IMR-90 (cell line): ENCODE data around the gene CHCHD4. TPM values are rescaled to one million over a fixed set of nuclear protein-coding genes. Genes with fewer than 3 reads are reported as not detected.

ENCODE experiments used
- ATAC-seq: fragments of 200-7000 bp; cut with Tn5 transposase; 2 replicates; pipeline ENCODE4 v1.9.1; 2020; ENCODE audit warnings: low read depth, mild to moderate bottlenecking, moderate library complexity
- BruUV-seq: library from RNA; stranded (reverse); fragments of 400-500 nt; replicated peaks from 2 replicates; lab custom pipeline; 2021; lab: Mats Ljungman, UMichigan
- CTCF ChIA-PET: fragments of 300-600 bp; formaldehyde crosslinking; extraction: SDS; loops from one replicate; lab custom pipeline; 2021; ENCODE audit warnings: antibody characterized with exemption; lab: Yijun Ruan, JAX
- POLR2A ChIA-PET: fragments of 300-600 bp; sonication (Branson Sonifier 250); formaldehyde crosslinking; loops from one replicate; lab custom pipeline; 2022; ENCODE audit warnings: antibody characterized with exemption; ENCODE audit not compliant: unreplicated experiment; lab: Charles Lee
- DNase-seq: peaks from one replicate; pipeline ENCODE4 v3.0.0; 2013
- H2AFZ ChIP-seq: replicated peaks from 2 replicates; pipeline ENCODE3; 2013; ENCODE audit warnings: low read length, mild to moderate bottlenecking; ENCODE audit not compliant: poor library complexity
- H2AK5ac ChIP-seq: 2 replicates; pipeline ENCODE4 v1.6.1; 2013; ENCODE audit warnings: low read depth, low read length, inconsistent platforms
- H2AK9ac ChIP-seq: replicated peaks from 2 replicates; pipeline ENCODE3; 2013; ENCODE audit warnings: mild to moderate bottlenecking, low read depth, low read length, moderate library complexity; ENCODE audit not compliant: poor library complexity
- H2BK120ac ChIP-seq: 2 replicates; pipeline ENCODE4 v1.6.1; 2013; ENCODE audit warnings: low read depth, low read length, inconsistent platforms
- H2BK15ac ChIP-seq: 3 replicates; pipeline ENCODE4 v1.6.1; 2013; ENCODE audit warnings: low read depth, low read length, inconsistent platforms
- H2BK20ac ChIP-seq: 2 replicates; pipeline ENCODE4 v1.6.1; 2013; ENCODE audit warnings: low read depth, mild to moderate bottlenecking, inconsistent platforms, low read length, moderate library complexity
- H2BK5ac ChIP-seq: 2 replicates; pipeline ENCODE4 v1.6.1; 2013; ENCODE audit warnings: mild to moderate bottlenecking, low read depth, low read length, inconsistent platforms; ENCODE audit not compliant: poor library complexity, severe bottlenecking
- H3K14ac ChIP-seq: replicated peaks from 2 replicates; pipeline ENCODE4 v1.6.1; 2013; ENCODE audit warnings: low read depth, low read length, inconsistent platforms
- H3K18ac ChIP-seq: 2 replicates; pipeline ENCODE4 v1.6.1; 2013; ENCODE audit warnings: low read depth, low read length, control low read depth
- H3K23ac ChIP-seq: 2 replicates; pipeline ENCODE4 v1.6.1; 2013; ENCODE audit warnings: low read depth, low read length, inconsistent platforms
- H3K27ac ChIP-seq: 2 replicates; pipeline ENCODE4 v1.5.1; 2013; ENCODE audit warnings: mild to moderate bottlenecking, control low read depth, low read length; ENCODE audit not compliant: insufficient read depth
- H3K27me3 ChIP-seq: 2 replicates; pipeline ENCODE4 v1.6.1; 2013; ENCODE audit warnings: low read length; ENCODE audit not compliant: control insufficient read depth, insufficient read depth
- H3K36me3 ChIP-seq: 2 replicates; pipeline ENCODE4 v1.6.1; 2013; ENCODE audit warnings: low read length, mixed read lengths; ENCODE audit not compliant: control insufficient read depth, insufficient read depth
- H3K4ac ChIP-seq: 2 replicates; pipeline ENCODE4 v1.6.1; 2013; ENCODE audit warnings: low read depth, low read length, inconsistent platforms
- H3K4me1 ChIP-seq: 2 replicates; pipeline ENCODE4 v1.6.1; 2013; ENCODE audit warnings: low read length, mixed read lengths; ENCODE audit not compliant: control insufficient read depth, insufficient read depth
- H3K4me2 ChIP-seq: 2 replicates; pipeline ENCODE4 v1.6.1; 2013; ENCODE audit warnings: low read depth, mild to moderate bottlenecking, control low read depth, low read length, moderate library complexity
- H3K4me3 ChIP-seq: 2 replicates; pipeline ENCODE4 v1.5.1; 2013; ENCODE audit warnings: low read depth, mild to moderate bottlenecking, control low read depth, low read length, moderate library complexity; ENCODE audit not compliant: insufficient read depth
- H3K56ac ChIP-seq: 2 replicates; pipeline ENCODE4 v1.6.1; 2013; ENCODE audit warnings: low read length, inconsistent platforms; ENCODE audit not compliant: insufficient read depth; ENCODE audit errors: extremely low read depth
- H3K79me1 ChIP-seq, 2 experiments: 2 replicates each; pipeline ENCODE4 v1.6.1; 2013; ENCODE audit warnings: low read length in 2 of 2, inconsistent platforms in 1 of 2, low read depth in 1 of 2
- H3K9ac ChIP-seq: 2 replicates; pipeline ENCODE4 v1.6.1; 2013; ENCODE audit warnings: low read depth, low read length, control low read depth
- H3K9me1 ChIP-seq: 2 replicates; pipeline ENCODE4 v1.6.1; 2013; ENCODE audit warnings: low read length, inconsistent platforms; ENCODE audit not compliant: insufficient read depth
- H3K9me3 ChIP-seq: 2 replicates; pipeline ENCODE4 v1.6.1; 2013; ENCODE audit warnings: low read length; ENCODE audit not compliant: control insufficient read depth, insufficient read depth
- H4K20me1 ChIP-seq: 2 replicates; pipeline ENCODE4 v1.6.1; 2013; ENCODE audit warnings: low read length, inconsistent platforms; ENCODE audit not compliant: insufficient read depth
- H4K5ac ChIP-seq: 2 replicates; pipeline ENCODE4 v1.6.1; 2013; ENCODE audit warnings: mild to moderate bottlenecking, low read depth, low read length, control low read depth
- H4K8ac ChIP-seq, 2 experiments: 2 replicates each; pipeline ENCODE4 v1.6.1; 2013; ENCODE audit warnings: low read depth in 2 of 2, low read length in 2 of 2, control low read depth in 1 of 2, inconsistent platforms in 1 of 2
- H4K91ac ChIP-seq: 2 replicates; pipeline ENCODE4 v1.6.1; 2013; ENCODE audit warnings: low read depth, low read length, inconsistent platforms; ENCODE audit not compliant: insufficient read depth
- CHD1 ChIP-seq: IDR thresholded peaks from 2 replicates; pipeline ENCODE4 v1.6.1; 2012; ENCODE audit warnings: low read depth, low read length, improper control_type of control experiment
- MAFK ChIP-seq: IDR thresholded peaks from 2 replicates; pipeline ENCODE4 v1.6.1; 2012; ENCODE audit warnings: low read depth, low read length, improper control_type of control experiment
- NFE2L2 ChIP-seq: fragments of 150-350 bp; IDR thresholded peaks from 2 replicates; pipeline ENCODE4 v1.6.1; 2016; ENCODE audit warnings: low read depth, mild to moderate bottlenecking, low read length
- POLR2A ChIP-seq: IDR thresholded peaks from 2 replicates; pipeline ENCODE4 v1.6.1; 2012; ENCODE audit warnings: mild to moderate bottlenecking, low read depth, low read length
- SMC3 ChIP-seq: fragments of 150-350 bp; IDR thresholded peaks from 2 replicates; pipeline ENCODE4 v1.6.1; 2016; ENCODE audit warnings: low read depth, mild to moderate bottlenecking, antibody characterized with exemption, low read length, moderate library complexity
- WGBS, 2 experiments: methylation state at CpG; one replicate each; pipeline versions ENCODE4 v1.1.5 to v1.1.7; 2013; ENCODE audit warnings: missing lambda C conversion rate in 2 of 2; ENCODE audit not compliant: insufficient read length in 1 of 2; ENCODE audit errors: extremely low coverage in 2 of 2; 5-methylcytosine and 5-hydroxymethylcytosine counted together
- dilution Hi-C: fragments of 300-500 bp; cut with HindIII; formaldehyde crosslinking; loops from one replicate; pipeline ENCODE4 v1.14.3; 2018; ENCODE audit warnings: low sequenced_read_pairs; ENCODE audit not compliant: unreplicated experiment
- in situ Hi-C: fragments of 300-500 bp; cut with MboI; formaldehyde crosslinking; loops from 3 replicates; pipeline ENCODE4 v1.14.3; 2019; ENCODE audit warnings: low sequenced_read_pairs, inconsistent platforms, mixed read lengths
- intact Hi-C: fragments of 100-400 bp; cut with micrococcal nuclease; formaldehyde crosslinking; loops from 2 replicates; pipeline ENCODE4 v1.10.0; 2022
- polyA plus RNA-seq, 3 experiments: library from polyadenylated mRNA; depleted of rRNA; stranded (reverse); fragments of >200 nt; gene quantifications; 2 replicates each; pipeline ENCODE4 v1.2.3, GENCODE V29; 2012; ENCODE audit warnings: low replicate concordance in 1 of 3
- total RNA-seq: library from RNA; depleted of rRNA; stranded (reverse); fragments of >200 nt; gene quantifications from 2 replicates; pipeline ENCODE4 v1.2.3, GENCODE V29; 2012
- TF ChIP-seq, protein P1 (sequence below): fragments of 150-350 bp; IDR thresholded peaks from 2 replicates; pipeline ENCODE4 v1.6.1; 2016; ENCODE audit warnings: low read depth, mild to moderate bottlenecking, low read length, moderate library complexity, borderline replicate concordance

The CHCHD4 gene
- total and polyA plus RNA-seq, 2 of the 4 experiments (the other 2 are of a cell fraction), result 9.0 to 9.8 TPM

- H3K23ac ChIP-seq, result no peak overlapping the region
- no peak overlapping the region for H3K14ac ChIP-seq
- H3K9me3 ChIP-seq, result no peaks in the 10 kb centered on the region
- POLR2A ChIA-PET, result no interaction called here
- no peak overlapping the region for H3K56ac ChIP-seq
- DNase-seq (no peak), ATAC-seq (no peak)
- no peak overlapping the region for H2AK5ac ChIP-seq
- no peak overlapping the region for H4K91ac ChIP-seq
- WGBS, 2 experiments, result 93% methylated on average over 3 of the region's 10 CpGs; no CpG with 5 or more reads in 1 of the 2 experiments
- peaks cover 7% of the 10 kb centered on the region; the same call in 1 of the 2 replicates for H4K20me1 ChIP-seq
- H2BK15ac ChIP-seq, result no peak overlapping the region
- H3K36me3 ChIP-seq, result peaks cover 82% of the 10 kb centered on the region
- H3K9me1 ChIP-seq, result peaks cover 6% of the 10 kb centered on the region
- H3K4ac ChIP-seq, result no peak overlapping the region
- dilution Hi-C loops (no loop called here), in situ Hi-C loops (loop anchor here (25.0 kb wide), 1 partner anchor 96 kb away; no protein-coding TSS in a partner anchor), intact Hi-C loops (no loop called here)
- H2BK120ac ChIP-seq, result no peak overlapping the region
- no peak overlapping the region for H2AFZ ChIP-seq
- TF ChIP-seq MAFK (no peak), NFE2L2 (no peak), CHD1 (no peak), SMC3 (no peak), POLR2A (no peak)
- TF ChIP-seq, protein P1, sequence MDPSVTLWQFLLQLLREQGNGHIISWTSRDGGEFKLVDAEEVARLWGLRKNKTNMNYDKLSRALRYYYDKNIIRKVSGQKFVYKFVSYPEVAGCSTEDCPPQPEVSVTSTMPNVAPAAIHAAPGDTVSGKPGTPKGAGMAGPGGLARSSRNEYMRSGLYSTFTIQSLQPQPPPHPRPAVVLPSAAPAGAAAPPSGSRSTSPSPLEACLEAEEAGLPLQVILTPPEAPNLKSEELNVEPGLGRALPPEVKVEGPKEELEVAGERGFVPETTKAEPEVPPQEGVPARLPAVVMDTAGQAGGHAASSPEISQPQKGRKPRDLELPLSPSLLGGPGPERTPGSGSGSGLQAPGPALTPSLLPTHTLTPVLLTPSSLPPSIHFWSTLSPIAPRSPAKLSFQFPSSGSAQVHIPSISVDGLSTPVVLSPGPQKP, result no peak
- CTCF ChIA-PET, result no interaction called here
- no peak overlapping the region for H2BK5ac ChIP-seq
- no peak overlapping the region for H4K8ac ChIP-seq
- no peak overlapping the region for H4K5ac ChIP-seq
- no peak overlapping the region for H3K4me2 ChIP-seq
- H3K4me3 ChIP-seq, result no peak overlapping the region
- H2BK20ac ChIP-seq, result no peak overlapping the region
- peak overlapping the region; percentile 29 for H2AK9ac ChIP-seq
- H3K79me1 ChIP-seq, result peaks cover 12 to 38% of the 10 kb centered on the region in 2 experiments
- H3K18ac ChIP-seq, result no peak overlapping the region
- H3K9ac ChIP-seq, result no peak overlapping the region
- H3K4me1 ChIP-seq, result no peaks in the 10 kb centered on the region
- no TSS peak for BruUV-seq
- no peak overlapping the region for H3K27ac ChIP-seq
- H3K27me3 ChIP-seq, result no peaks in the 10 kb centered on the region
Observed at GRCh38 chr3:14133188-14133800, 8.6 kb upstream of the CHCHD4 start.
